Astrocyte of the spinal cord (primary cell): ENCODE measurements around the gene LIPT1.

Experiments used
- DNase-seq: peaks from one replicate; pipeline ENCODE4 v3.0.0; 2011; ENCODE audit warnings: low read depth, low spot score
- H3K4me3 ChIP-seq: 2 replicates; pipeline ENCODE4 v1.5.1; 2011; ENCODE audit warnings: low read depth, mild to moderate bottlenecking, low read length, moderate library complexity
- in situ Hi-C: cut with HindIII; loops from 2 replicates; pipeline ENCODE4 v1.10.0; 2017; ENCODE audit warnings: low sequenced_read_pairs
- TF ChIP-seq, protein P1 (sequence below): IDR thresholded peaks from 2 replicates; pipeline ENCODE4 v1.5.1; 2012; ENCODE audit warnings: low read depth, mild to moderate bottlenecking, low read length, inconsistent platforms

Gene LIPT1

GRCh38 chr2:99171377-99172140 is 16.8 kb downstream of the LIPT1 start:
- DNase-seq, result no peak
- TF ChIP-seq, protein P1, sequence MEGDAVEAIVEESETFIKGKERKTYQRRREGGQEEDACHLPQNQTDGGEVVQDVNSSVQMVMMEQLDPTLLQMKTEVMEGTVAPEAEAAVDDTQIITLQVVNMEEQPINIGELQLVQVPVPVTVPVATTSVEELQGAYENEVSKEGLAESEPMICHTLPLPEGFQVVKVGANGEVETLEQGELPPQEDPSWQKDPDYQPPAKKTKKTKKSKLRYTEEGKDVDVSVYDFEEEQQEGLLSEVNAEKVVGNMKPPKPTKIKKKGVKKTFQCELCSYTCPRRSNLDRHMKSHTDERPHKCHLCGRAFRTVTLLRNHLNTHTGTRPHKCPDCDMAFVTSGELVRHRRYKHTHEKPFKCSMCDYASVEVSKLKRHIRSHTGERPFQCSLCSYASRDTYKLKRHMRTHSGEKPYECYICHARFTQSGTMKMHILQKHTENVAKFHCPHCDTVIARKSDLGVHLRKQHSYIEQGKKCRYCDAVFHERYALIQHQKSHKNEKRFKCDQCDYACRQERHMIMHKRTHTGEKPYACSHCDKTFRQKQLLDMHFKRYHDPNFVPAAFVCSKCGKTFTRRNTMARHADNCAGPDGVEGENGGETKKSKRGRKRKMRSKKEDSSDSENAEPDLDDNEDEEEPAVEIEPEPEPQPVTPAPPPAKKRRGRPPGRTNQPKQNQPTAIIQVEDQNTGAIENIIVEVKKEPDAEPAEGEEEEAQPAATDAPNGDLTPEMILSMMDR, result no peak
- H3K4me3 ChIP-seq, result no peak overlapping the region
- in situ Hi-C loops, result no loop called here

DNA sequence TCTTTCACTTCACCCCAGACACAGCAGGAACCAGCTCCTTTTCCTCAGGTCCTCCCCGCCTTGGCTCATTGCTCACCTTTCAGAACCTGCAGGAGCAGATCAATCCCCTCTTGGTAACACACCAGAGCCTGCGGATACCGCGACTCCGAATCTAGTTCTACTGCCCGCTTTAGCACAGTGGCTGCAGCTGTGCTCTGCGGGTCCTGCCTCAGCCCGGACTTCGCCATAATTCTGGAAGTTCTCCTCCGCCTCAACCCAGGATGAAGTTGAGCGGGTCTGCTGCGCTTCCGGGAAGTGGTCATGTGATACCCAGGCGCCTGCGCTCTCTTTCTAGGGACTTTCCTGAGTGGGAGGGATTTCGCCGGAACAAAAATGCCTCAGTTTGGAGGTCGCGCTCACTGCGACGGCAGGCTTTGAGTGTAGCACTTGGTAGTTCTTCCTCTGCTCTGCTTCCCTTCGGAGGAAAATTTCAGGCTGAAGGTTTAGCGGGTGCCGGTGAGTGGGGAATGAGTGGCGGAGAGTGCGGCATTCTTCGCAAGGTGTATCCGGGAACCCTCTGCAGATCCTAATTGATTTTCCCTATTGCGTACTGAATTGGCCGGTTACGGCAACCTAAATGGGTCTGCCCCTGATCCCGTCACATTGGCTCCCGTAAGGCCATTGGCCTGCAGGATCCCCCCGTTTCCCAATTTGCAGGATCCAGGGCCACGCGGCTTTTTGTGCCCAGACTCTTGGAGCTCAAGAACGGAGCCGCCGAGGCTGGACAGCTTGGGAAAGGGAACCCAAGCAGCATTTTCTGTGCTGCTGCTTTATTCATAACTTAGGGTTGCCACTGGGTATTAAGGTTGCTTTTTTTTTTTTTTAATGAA is 26.2 kb downstream of the LIPT1 start, which contains the start of the genes MITD1 and MRPL30:
Gene MITD1, minus strand, starts transcription at position 304 of the 869 bp plus-strand sequence. Its CDS starts 77 bp downstream, at position 227.
Gene MRPL30, plus strand, starts transcription at position 430 of the 869 bp plus-strand sequence. CDS start 5,020 bp downstream, outside the sequence.
- TF ChIP-seq, protein P1, result no peak
- in situ Hi-C loops, result no loop called here

DNA sequence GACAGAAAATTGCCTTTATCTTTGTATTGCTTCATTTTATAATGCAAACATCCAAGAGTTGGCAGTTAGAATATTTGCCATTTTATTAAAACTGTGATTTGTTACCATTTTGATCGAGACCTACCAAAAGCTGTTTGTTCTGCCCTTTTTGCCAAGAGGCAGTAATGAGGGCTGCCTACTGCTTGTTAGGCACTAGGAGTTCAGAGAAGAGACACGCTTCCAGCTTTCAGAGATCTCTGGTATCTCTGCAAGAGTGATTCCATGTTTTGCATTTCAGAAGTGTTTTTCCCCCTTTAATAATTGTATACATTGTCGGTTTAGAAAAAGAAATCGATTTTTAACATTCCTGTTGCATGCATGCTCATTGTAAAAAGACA is 26.8 kb downstream of the LIPT1 start:
- TF ChIP-seq, protein P1, result no peak
- peak overlapping the region; percentile 93 for H3K4me3 ChIP-seq
- in situ Hi-C loops, result no loop called here
- DNase-seq, result no peak

More for the DNA sequence above, 26.2 kb downstream of the LIPT1 start, which contains the start of the genes MITD1 and MRPL30:
- H3K4me3 ChIP-seq, result peak within 1 kb of the TSS; percentile 93
- DNase-seq, result peak; percentile 96

DNA sequence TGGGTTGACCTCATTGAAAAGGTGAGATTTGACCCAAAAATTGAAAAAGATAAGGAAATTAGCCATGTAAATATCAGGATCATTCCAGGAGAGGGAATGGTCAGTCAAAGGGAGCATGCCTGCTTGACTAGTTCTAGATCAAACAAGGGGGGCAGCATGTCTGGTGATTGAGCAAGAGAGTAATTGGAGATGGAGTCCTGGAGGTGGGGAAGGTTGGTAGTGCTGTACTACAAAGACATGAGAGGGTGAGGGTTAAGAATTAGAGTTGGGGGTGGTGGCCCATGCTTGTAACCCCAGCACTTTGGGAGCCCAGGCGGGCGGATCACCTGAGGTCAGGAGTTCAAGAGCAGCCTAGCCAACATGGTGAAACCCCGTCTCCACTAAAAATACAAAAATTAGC is 28.3 kb downstream of the LIPT1 start:
- in situ Hi-C loops, result no loop called here
- no peak for DNase-seq
- TF ChIP-seq, protein P1, result no peak
- H3K4me3 ChIP-seq, result no peak overlapping the region

DNA sequence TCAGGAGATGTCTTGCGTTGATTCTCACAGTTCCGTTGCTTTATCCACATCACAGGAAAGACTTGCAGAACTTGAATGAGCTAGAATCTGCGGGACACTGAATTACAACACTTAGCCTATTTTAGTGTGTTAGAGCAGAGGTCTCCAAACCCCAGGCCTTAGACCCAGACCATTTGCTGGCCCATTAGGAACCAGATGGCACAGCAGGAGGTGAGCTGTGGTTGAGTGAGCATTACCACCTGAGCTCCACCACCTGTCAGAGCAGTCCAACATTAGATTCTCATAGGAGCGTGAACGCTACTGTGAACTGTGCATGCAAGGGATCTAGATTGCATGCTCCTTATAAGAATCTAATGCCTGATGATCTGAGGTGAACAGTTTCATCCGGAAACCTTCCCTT is 30.0 kb downstream of the LIPT1 start:
- in situ Hi-C loops, result no loop called here
- TF ChIP-seq, protein P1, result no peak
- no peak for DNase-seq
- H3K4me3 ChIP-seq, result no peak overlapping the region

GRCh38 chr2:99187011-99187410 is 32.2 kb downstream of the LIPT1 start:
- in situ Hi-C loops, result no loop called here
- H3K4me3 ChIP-seq, result no peak overlapping the region
- no peak for DNase-seq
- TF ChIP-seq, protein P1, result no peak
